ENCODE measurements around the gene ANKS1B.

ANKS1B gene

DNA sequence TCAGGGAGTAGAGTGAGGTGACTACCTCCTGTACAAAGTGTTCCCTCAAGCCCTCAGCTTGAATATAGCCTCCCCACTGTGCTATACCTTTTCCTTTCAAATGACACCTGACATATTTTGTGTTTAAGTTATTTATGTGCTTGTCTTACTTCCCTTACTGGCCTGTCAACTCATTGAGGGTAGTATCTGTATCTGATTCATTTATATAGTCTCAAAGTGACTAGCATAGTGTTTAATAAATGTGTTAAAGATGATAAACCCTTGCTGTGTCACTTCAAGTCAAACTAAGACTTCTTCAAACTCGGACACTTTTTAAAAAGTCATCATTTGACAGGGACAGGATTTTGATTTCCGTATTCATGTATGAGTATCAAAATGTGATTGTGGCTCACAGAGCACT is 1287.5 kb downstream of the ANKS1B start:
- no peak for DNase-seq

DNA sequence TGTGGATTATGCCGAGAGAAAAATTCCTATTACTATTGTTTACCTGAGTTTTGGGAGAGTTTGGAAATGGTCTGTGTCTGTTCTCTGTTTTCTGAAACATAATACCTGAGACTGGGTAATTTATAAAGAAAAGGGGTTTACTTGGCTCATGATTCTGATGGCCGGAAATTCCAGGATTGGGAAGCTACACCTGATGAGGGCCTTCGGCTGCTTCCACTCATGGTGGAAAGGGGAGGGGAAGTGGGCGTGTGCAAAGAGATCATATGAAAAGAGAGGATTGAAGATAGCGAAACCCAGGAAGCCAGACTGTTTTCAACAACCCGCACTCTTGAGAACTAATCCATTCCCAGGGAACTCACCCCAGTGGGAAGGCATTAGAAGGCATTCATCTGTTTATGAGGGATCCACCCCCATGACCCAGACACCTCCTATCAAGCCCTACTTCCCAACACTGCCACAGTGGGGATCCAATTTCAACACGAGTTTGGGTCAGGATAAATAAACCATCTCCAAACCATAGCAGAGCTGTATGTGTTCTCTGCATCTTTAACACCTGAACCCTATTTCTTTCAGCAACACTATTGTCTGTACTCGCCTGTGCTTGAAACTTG is 1288.6 kb downstream of the ANKS1B start:
- no peak for DNase-seq

DNA sequence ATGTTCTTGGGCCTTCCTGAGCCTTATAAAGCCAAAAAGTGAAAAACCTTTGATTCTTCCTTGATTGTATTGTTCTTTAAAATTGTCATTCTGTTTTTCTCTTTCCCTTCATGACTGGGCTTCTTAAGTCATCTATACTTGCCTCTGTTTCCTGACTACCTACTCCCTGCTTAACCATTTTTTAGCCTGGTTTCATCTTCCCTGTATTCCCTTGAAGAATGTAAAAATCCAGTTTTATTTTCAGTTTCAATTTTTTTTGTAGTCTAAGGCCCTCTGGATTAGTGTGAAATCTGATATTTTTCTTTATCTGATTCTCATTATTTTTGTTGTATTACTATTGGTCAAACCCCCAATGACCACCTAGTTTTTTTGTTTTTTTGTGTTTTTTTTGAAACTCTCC is 1293.4 kb downstream of the ANKS1B start:
- DNase-seq, result no peak

DNA sequence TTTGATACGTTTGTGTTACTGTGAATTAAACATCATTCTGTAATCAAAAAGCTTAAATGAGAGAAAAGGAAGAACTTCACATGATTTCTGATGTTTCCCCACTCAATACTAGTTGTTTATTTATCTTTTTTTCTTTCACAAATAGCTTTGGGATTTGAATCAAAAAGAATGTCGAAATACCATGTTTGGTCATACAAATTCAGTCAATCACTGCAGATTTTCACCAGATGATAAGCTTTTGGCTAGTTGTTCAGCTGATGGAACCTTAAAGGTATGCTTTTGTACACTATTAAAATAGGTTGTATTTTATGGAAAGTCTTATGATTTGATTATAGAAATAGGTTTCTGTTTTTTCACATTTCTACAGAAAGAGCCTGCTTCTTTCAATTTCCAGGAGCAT is 1298.1 kb downstream of the ANKS1B start:
- no peak for DNase-seq
